ENCODE results near the gene DOK3. TPM values are rescaled to one million over a fixed set of nuclear protein-coding genes. Genes with fewer than 3 reads are reported as not detected.

The DOK3 gene
- total RNA-seq, 3 donors from 2014 or later, result 1.6 to 7.2 (median 6.6) TPM

- Histone ChIP-seq H3K27ac (no peak overlapping the region), H3K27me3 (no peaks in the 10 kb centered on the region), H3K9me3 (no peaks in the 10 kb centered on the region), H3K4me1 (no peaks in the 10 kb centered on the region), H3K36me3 (no peaks in the 10 kb centered on the region), H3K4me3 (no peak overlapping the region)
- TF ChIP-seq, protein P1, sequence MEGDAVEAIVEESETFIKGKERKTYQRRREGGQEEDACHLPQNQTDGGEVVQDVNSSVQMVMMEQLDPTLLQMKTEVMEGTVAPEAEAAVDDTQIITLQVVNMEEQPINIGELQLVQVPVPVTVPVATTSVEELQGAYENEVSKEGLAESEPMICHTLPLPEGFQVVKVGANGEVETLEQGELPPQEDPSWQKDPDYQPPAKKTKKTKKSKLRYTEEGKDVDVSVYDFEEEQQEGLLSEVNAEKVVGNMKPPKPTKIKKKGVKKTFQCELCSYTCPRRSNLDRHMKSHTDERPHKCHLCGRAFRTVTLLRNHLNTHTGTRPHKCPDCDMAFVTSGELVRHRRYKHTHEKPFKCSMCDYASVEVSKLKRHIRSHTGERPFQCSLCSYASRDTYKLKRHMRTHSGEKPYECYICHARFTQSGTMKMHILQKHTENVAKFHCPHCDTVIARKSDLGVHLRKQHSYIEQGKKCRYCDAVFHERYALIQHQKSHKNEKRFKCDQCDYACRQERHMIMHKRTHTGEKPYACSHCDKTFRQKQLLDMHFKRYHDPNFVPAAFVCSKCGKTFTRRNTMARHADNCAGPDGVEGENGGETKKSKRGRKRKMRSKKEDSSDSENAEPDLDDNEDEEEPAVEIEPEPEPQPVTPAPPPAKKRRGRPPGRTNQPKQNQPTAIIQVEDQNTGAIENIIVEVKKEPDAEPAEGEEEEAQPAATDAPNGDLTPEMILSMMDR (IDR thresholded peaks at IDR 0.05), result no peak
- TF ChIP-seq POLR2A (IDR thresholded peaks at IDR 0.05) (no peak), POLR2AphosphoS5 (IDR thresholded peaks at IDR 0.05) (no peak)
- DNase-seq (ENCODE audit: low spot score in 2 of 2), result no peak
- intact Hi-C loops (cut with DNase I; ENCODE audit: low total_unique reads), result loop anchor here (10.0 kb wide), 1 partner anchor 345 kb away; no protein-coding TSS in a partner anchor
Measured at GRCh38 chr5:177459357-177459756, 50.3 kb downstream of the DOK3 start.

GRCh38 chr5:177458912-177459350 is 50.7 kb downstream of the DOK3 start:
- Histone ChIP-seq H3K27me3 (no peaks in the 10 kb centered on the region), H3K9me3 (no peaks in the 10 kb centered on the region), H3K4me3 (no peak overlapping the region), H3K27ac (no peak overlapping the region), H3K36me3 (no peaks in the 10 kb centered on the region), H3K4me1 (no peaks in the 10 kb centered on the region)
- TF ChIP-seq, protein P1 (IDR thresholded peaks at IDR 0.05), result no peak
- TF ChIP-seq POLR2AphosphoS5 (IDR thresholded peaks at IDR 0.05) (no peak), POLR2A (IDR thresholded peaks at IDR 0.05) (no peak)
- intact Hi-C loops (cut with DNase I; ENCODE audit: low total_unique reads), result loop anchor here (10.0 kb wide), 1 partner anchor 344 kb away; no protein-coding TSS in a partner anchor
- no peak for DNase-seq (ENCODE audit: low spot score in 2 of 2)

GRCh38 chr5:177457852-177458681 is 51.6 kb downstream of the DOK3 start:
- no peaks in the 10 kb centered on the region for H3K4me1 ChIP-seq
- intact Hi-C loops (cut with DNase I; ENCODE audit: low total_unique reads), result loop anchor here (10.0 kb wide), 1 partner anchor 343 kb away; no protein-coding TSS in a partner anchor

DNA sequence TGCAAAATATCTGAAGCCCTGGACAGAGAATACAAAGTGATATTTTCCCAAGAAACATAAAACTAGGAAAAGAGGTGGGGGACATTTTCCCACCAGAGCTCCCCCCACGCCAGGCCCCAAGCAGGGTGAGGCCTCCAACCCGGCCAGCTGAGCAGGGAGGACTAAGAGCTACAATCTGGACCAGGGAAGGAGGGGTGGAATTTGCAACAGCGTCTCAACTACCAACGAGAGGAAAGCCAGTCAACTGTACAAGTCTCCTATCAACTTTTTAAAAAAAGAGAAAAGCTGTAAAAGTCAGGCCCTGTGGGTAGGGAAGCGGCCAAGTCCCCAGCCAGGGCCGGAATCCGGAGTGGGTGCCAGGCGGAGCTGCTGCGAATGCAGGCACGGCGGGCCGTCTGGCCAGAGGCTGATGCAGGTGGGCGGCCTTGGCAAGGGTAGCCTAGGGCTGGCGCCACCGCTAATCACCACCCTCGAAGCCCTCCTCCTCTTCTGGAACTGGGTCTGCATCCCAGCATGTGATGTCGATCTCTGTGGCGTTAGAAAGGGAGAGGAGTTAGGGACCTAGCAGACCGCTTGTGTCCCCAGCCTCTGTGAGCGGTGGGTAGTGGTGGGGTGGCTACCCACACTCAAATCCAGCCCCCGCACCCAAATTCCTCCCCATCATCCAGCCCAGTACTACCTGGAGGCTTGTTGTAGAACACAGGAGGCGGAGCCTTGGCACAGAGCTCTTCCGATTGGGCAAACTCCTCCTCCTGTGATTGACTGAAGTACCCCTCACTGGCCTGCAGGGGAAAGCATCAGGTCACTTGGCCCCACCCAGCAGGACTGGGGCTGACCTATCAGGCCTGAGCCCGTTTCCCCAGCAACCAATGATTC is 52.4 kb downstream of the DOK3 start:
- Histone ChIP-seq H3K36me3 (no peaks in the 10 kb centered on the region), H3K27me3 (peaks cover 0 to 2% of the 10 kb centered on the region in 2 donors), H3K27ac (peak overlapping the region; percentile 81 to 82), H3K4me3 (peak overlapping the region in 1 of 3 donors; percentile 24), H3K9me3 (no peaks in the 10 kb centered on the region), H3K4me1 (no peaks in the 10 kb centered on the region)
- TF ChIP-seq, protein P1 (IDR thresholded peaks at IDR 0.05), result peak; percentile 65 to 77 (median 66)
- TF ChIP-seq POLR2AphosphoS5 (IDR thresholded peaks at IDR 0.05), result peak in 1 of 3 donors; percentile 7
- TF ChIP-seq POLR2A (IDR thresholded peaks at IDR 0.05), result no peak
- intact Hi-C loops (cut with DNase I; ENCODE audit: low total_unique reads), result loop anchor here (10.0 kb wide), 1 partner anchor 342 kb away; no protein-coding TSS in a partner anchor
- peak in 1 of 2 donors; percentile 85 for DNase-seq (ENCODE audit: low spot score in 2 of 2)

More at GRCh38 chr5:177457852-177458681, 51.6 kb downstream of the DOK3 start:
- H3K9me3 ChIP-seq, result no peaks in the 10 kb centered on the region
- peak overlapping the region; percentile 81 to 82 for H3K27ac ChIP-seq
- H3K4me3 ChIP-seq, result no peak overlapping the region
- DNase-seq (ENCODE audit: low spot score in 2 of 2), result no peak
- TF ChIP-seq POLR2AphosphoS5 (IDR thresholded peaks at IDR 0.05) (no peak), POLR2A (IDR thresholded peaks at IDR 0.05) (no peak)
- TF ChIP-seq, protein P1 (IDR thresholded peaks at IDR 0.05), result no peak
- no peaks in the 10 kb centered on the region for H3K36me3 ChIP-seq
- H3K27me3 ChIP-seq, result no peaks in the 10 kb centered on the region
